GM12878 (cell line): ENCODE measurements around the gene MFSD8. TPM values are rescaled to one million over a fixed set of nuclear protein-coding genes. Genes with fewer than 3 reads are reported as not detected.
"Not testable (repeated sequence)": the region's sequence is repeated elsewhere in the genome, so short reads cannot be mapped to it uniquely, and the experiment has no call there.

Experiments
- ATAC-seq: fragments of 200-7000 bp; cut with Tn5 transposase; 3 replicates; pipeline ENCODE4 v1.9.1; 2020; ENCODE audit warnings: mild to moderate bottlenecking, moderate library complexity
- BruUV-seq: library from RNA; stranded (reverse); fragments of 400-500 nt; replicated peaks from 2 replicates; lab custom pipeline; 2021; lab: Mats Ljungman, UMichigan
- CTCF ChIA-PET: fragments of 300-600 bp; sonication (Branson Sonifier 250); formaldehyde crosslinking; extraction: SDS; loops from one replicate; lab custom pipeline; 2021; ENCODE audit warnings: inconsistent platforms; lab: Yijun Ruan, JAX
- POLR2A ChIA-PET: fragments of 350-600 bp; formaldehyde crosslinking; extraction: SDS; loops from one replicate; lab custom pipeline; 2021; ENCODE audit warnings: inconsistent platforms; lab: Charles Lee
- RAD21 ChIA-PET: fragments of 300-600 bp; sonication (Branson Sonifier 250); formaldehyde crosslinking; loops from one replicate; lab custom pipeline; 2023; ENCODE audit warnings: antibody characterized with exemption; ENCODE audit not compliant: unreplicated experiment; lab: Charles Lee
- SMC1A ChIA-PET: fragments of 300-600 bp; sonication (Branson Sonifier 250); formaldehyde crosslinking; loops from one replicate; lab custom pipeline; 2023; ENCODE audit not compliant: unreplicated experiment, uncharacterized antibody; lab: Charles Lee
- DNase-seq: peaks from one replicate; pipeline ENCODE4 v3.0.0-alpha.2; 2011; ENCODE audit warnings: low read depth, low spot score
- FAIRE-seq: peaks from 3 replicates; lab custom pipeline; 2011; peaks lifted over from hg19 to GRCh38; lab: Jason Lieb, UNC
- H2AFZ ChIP-seq: 2 replicates; pipeline ENCODE4 v1.6.0; 2011; ENCODE audit warnings: low read depth, low read length, control low read depth; ENCODE audit not compliant: control insufficient read depth
- H3K27ac ChIP-seq: 2 replicates; pipeline ENCODE4 v1.5.1; 2011; ENCODE audit warnings: control low read depth; ENCODE audit not compliant: control insufficient read depth, insufficient read depth
- H3K27me3 ChIP-seq, 2 experiments: replicated peaks in 1 of 2; 2 replicates each; pipeline versions ENCODE4 v1.6.0 to v1.6.1; 2011; ENCODE audit warnings: low read length in 1 of 2; ENCODE audit not compliant: control insufficient read depth in 2 of 2, insufficient read depth in 2 of 2
- H3K36me3 ChIP-seq, 2 experiments: 2 replicates each; pipeline ENCODE4 v1.5.1; 2011; ENCODE audit warnings: low read length in 1 of 2; ENCODE audit not compliant: control insufficient read depth in 2 of 2, insufficient read depth in 2 of 2
- H3K4me1 ChIP-seq: 2 replicates; pipeline ENCODE4 v1.6.1; 2011; ENCODE audit warnings: mild to moderate bottlenecking, low read length, moderate library complexity, mixed read lengths; ENCODE audit not compliant: control insufficient read depth, insufficient read depth
- H3K4me2 ChIP-seq: 2 replicates; pipeline ENCODE4 v1.6.0; 2011; ENCODE audit warnings: control low read depth; ENCODE audit not compliant: control insufficient read depth, insufficient read depth
- H3K4me3 ChIP-seq: fragments of 200-600 bp; sonication (generic); 2 replicates; pipeline ENCODE4 v1.5.1; 2016
- H3K79me2 ChIP-seq: 2 replicates; pipeline ENCODE4 v1.6.0; 2011; ENCODE audit warnings: low read length; ENCODE audit not compliant: control insufficient read depth, insufficient read depth
- H3K9ac ChIP-seq: 2 replicates; pipeline ENCODE4 v1.8.0; 2011; ENCODE audit warnings: low read length, control low read depth, mixed read lengths; ENCODE audit not compliant: control insufficient read depth, insufficient read depth
- H3K9me3 ChIP-seq: replicated peaks from 3 replicates; pipeline ENCODE4 v1.5.1; 2011; ENCODE audit warnings: mild to moderate bottlenecking, low read length; ENCODE audit not compliant: control insufficient read depth, insufficient read depth
- H4K20me1 ChIP-seq: 2 replicates; pipeline ENCODE4 v1.6.0; 2011; ENCODE audit not compliant: control insufficient read depth, insufficient read depth
- ZNF384 ChIP-seq: IDR thresholded peaks from 2 replicates; pipeline ENCODE4 v1.6.1; 2012; ENCODE audit warnings: low read depth, mild to moderate bottlenecking, low read length, improper control_type of control experiment, borderline replicate concordance
- WGBS: methylation state at CpG from one replicate; pipeline ENCODE4 v1.1.6; 2016; ENCODE audit warnings: low lambda C conversion rate; ENCODE audit not compliant: insufficient replicate concordance, insufficient coverage; ENCODE audit errors: missing lambda C conversion rate; 5-methylcytosine and 5-hydroxymethylcytosine counted together
- in situ Hi-C: fragments of 300-500 bp; cut with MboI; formaldehyde crosslinking; loops from 9 replicates; pipeline ENCODE4 v1.14.3; 2018; ENCODE audit warnings: mixed read lengths
- intact Hi-C: fragments of 100-400 bp; cut with micrococcal nuclease; formaldehyde crosslinking; loops from one replicate; pipeline ENCODE4 v1.14.2; 2022; ENCODE audit not compliant: unreplicated experiment
- polyA plus RNA-seq, 11 experiments: library from polyadenylated mRNA; depleted of rRNA in 4 of 11; unstranded in 6 of 11; stranded (reverse) in 5 of 11; fragments of >200 nt; fragmentation: Nextera tagmentation in 4 of 11; fragmentation: Illumina TruSeq in 1 of 11; extraction: Ambion mirVana in 4 of 11; extraction: Trizol in 1 of 11; gene quantifications; 1 replicate in 1 of 11; 2 replicates in 10 of 11; pipeline versions ENCODE4 v1.2.1 to v1.2.3, GENCODE V29; 2011 to 2016; ENCODE audit warnings: inconsistent platforms in 2 of 11, missing spikeins in 2 of 11, low read depth in 1 of 11
- total RNA-seq, 4 experiments: library from RNA; depleted of rRNA in 3 of 4; stranded (reverse); fragments of >200 nt in 3 of 4; fragmentation: Illumina TruSeq in 1 of 4; extraction: Trizol in 1 of 4; gene quantifications; 2 replicates each; pipeline versions ENCODE4 v1.2.1 to v1.2.3, GENCODE V29; 2013 to 2021

MFSD8 gene
- total and polyA plus RNA-seq, 10 of the 15 experiments (the other 5 are each of a cell fraction or from before 2014, with no cell fraction given), result 12.7 to 29.9 (median 18.4) TPM

DNA sequence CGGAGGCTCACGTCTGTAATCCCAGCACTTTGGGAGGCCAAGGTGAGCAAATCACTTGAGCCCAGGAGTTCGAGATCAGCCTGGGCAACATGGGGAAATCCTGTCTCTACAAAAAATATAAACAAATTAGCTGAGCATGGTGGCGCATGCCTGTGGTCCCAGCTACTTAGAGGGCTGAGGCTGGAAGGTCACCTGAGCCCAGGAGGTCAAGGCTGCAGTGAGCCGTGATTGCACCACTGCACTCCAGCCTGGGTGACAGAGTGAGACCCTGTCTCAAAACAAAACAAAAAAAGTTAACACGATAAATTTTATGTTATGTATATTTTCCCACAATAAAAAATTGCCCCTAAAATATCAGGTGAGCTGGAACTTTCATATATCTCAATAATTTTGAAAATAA is 33.1 kb downstream of the MFSD8 start:
- H3K27ac ChIP-seq, SMC1A ChIA-PET, H3K4me1 ChIP-seq, FAIRE-seq, BruUV-seq, RAD21 ChIA-PET, H3K4me3 ChIP-seq, DNase-seq, in situ Hi-C loops, H2AFZ ChIP-seq, H3K36me3 ChIP-seq, H3K79me2 ChIP-seq, H3K4me2 ChIP-seq, H3K9ac ChIP-seq, H3K27me3 ChIP-seq, H3K9me3 ChIP-seq, intact Hi-C loops, H4K20me1 ChIP-seq, ATAC-seq: not testable (repeated sequence)
- CTCF ChIA-PET, result interaction anchor here (1.0 kb wide), 1 partner anchor 206 kb away, joined by 3 read pairs; no protein-coding TSS in a partner anchor
- 97% methylated on average over 6 of the region's 6 CpGs for WGBS
- POLR2A ChIA-PET, result interaction anchor here (0.6 to 1.1 kb wide), 2 partner anchors 37 to 137 kb away, joined by 3 read pairs; no protein-coding TSS in a partner anchor

DNA sequence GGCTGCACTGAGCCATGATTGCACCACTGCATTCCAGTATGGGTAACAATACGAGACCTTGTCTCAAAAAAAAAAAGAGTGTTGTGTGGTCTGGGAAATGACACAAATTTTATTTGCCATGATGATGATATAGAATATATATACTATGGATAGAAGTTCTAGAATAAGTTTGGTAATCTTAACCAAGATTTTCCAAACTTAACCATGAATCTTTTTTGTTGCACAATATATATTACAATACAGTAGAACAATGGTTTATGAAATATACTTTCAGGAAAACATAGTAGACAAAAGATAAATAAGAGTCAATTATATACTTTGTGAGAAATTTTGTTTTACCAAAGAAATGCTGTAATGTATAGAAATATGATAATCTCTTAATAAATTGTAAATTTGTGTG is 34.8 kb downstream of the MFSD8 start:
- no peak overlapping the region for H3K9ac ChIP-seq
- 100% methylated on average over 1 of the region's 1 CpG for WGBS
- intact Hi-C loops, result no loop called here
- no peak for ATAC-seq
- ChIA-PET RAD21 (no interaction called here), SMC1A (interaction anchor here (0.7 kb wide), 2 partner anchors 42 to 101 kb away, joined by 3 read pairs; no protein-coding TSS in a partner anchor), CTCF (no interaction called here), POLR2A (no interaction called here)
- H3K79me2 ChIP-seq, result no peaks in the 10 kb centered on the region
- no peak for TF ChIP-seq ZNF384
- in situ Hi-C loops, result no loop called here
- no peaks in the 10 kb centered on the region; a peak in 2 of 4 replicates for H3K36me3 ChIP-seq
- H3K4me3 ChIP-seq, result no peak overlapping the region
- no peaks in the 10 kb centered on the region for H3K9me3 ChIP-seq
- H2AFZ ChIP-seq, result no peak overlapping the region
- H3K27me3 ChIP-seq, result no peaks in the 10 kb centered on the region
- H3K4me1 ChIP-seq, result no peaks in the 10 kb centered on the region
- H3K27ac ChIP-seq, result no peak overlapping the region
- H3K4me2 ChIP-seq, result no peak overlapping the region
- FAIRE-seq, result no peak
- DNase-seq, result no peak
- no peaks in the 10 kb centered on the region for H4K20me1 ChIP-seq
- BruUV-seq, result no TSS peak

DNA sequence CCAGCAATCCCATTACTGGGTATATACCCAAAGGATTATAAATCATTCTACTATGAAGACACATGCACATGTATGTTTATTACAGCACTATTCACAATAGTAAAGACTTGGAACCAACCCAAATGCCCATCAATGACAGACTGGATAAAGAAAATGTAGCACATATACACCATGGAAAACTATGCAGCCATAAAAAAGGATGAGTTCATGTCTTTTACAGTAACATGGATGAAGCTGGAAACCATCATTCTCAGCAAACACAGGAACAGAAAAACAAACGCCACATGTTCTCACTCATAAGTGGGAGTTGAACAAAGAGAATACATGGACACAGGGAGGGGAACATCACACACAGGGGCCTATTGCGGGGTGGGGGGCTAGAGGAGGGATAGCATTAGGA is 39.3 kb downstream of the MFSD8 start:
- H3K4me2 ChIP-seq, H3K36me3 ChIP-seq, BruUV-seq, H3K4me1 ChIP-seq, H3K27ac ChIP-seq, H4K20me1 ChIP-seq, H3K27me3 ChIP-seq, H3K79me2 ChIP-seq, H3K9me3 ChIP-seq, DNase-seq, in situ Hi-C loops, intact Hi-C loops, FAIRE-seq, ATAC-seq, SMC1A ChIA-PET, H3K9ac ChIP-seq, H2AFZ ChIP-seq, H3K4me3 ChIP-seq, RAD21 ChIA-PET, POLR2A ChIA-PET, CTCF ChIA-PET: not testable (repeated sequence)
- WGBS, result 77% methylated on average over 2 of the region's 2 CpGs
